PC-9 (cell line): ENCODE results near the gene BCCIP.

ENCODE experiments used
- CTCF ChIP-seq: fragments of 200-600 bp; sonication (generic); conservative IDR thresholded peaks from 2 replicates; pipeline ENCODE4 v1.6.1; 2017; ENCODE audit warnings: mixed run types, antibody characterized with exemption, mild to moderate bottlenecking, moderate library complexity
- EZH2 ChIP-seq: fragments of 200-600 bp; sonication (generic); IDR thresholded peaks from 2 replicates; pipeline ENCODE4 v1.8.0; 2017; ENCODE audit warnings: antibody characterized with exemption, low read depth

DNA sequence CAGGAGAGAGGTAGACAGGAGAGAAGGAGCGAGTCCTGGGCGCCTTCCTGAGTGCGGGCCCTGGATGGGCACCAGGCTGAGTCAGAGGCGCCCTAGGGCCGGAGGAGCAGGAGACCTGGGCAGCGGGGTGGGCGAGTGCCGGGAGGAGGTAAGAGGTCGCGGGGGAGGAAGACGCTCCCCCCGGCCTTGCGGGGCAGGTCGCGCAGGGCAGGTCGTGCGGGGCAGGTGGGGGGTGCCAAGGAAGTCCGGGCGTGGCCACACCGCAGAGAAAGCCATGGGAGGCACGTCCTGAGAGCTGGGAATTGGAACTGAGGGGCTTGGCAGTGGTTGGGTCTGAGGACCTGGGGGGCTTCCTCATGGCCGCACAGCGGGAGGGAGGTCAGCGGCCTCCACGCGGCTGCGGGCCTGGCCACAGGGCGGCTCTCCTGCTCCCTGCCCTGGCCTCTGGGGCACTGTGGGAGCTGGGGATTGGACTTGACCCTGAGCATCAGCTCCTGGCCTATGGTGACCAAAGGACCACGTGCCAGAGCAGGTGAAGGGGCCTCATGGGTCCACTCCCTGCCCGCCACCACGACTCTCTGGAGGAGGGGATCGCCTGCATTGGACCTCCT is 48.7 kb upstream of the BCCIP start:
- TF ChIP-seq CTCF, result no peak
- no peak for TF ChIP-seq EZH2
